ENCODE data around the gene PDE11A. TPM values are rescaled to one million over a fixed set of nuclear protein-coding genes. Genes with fewer than 3 reads are reported as not detected.

The PDE11A gene
- polyA plus RNA-seq, 2 of the 4 experiments (the other 2 are of a cell fraction): 3.6 to 5.6 TPM

GRCh38 chr2:177703159-177703558 is 369.4 kb downstream of the PDE11A start:
- ChIA-PET CTCF (interaction anchor here (1.2 kb wide), 1 partner anchor 16 kb away, joined by 3 read pairs; no protein-coding TSS in a partner anchor), POLR2A (no interaction called here)
- H3K4me2 ChIP-seq: no peak overlapping the region
- DNase-seq (ENCODE audit: low read depth in 1 of 2, low spot score in 1 of 2): no peak
- no peak overlapping the region for H3K27ac ChIP-seq
- TF ChIP-seq ZFP36 (IDR thresholded peaks at IDR 0.05; ENCODE audit: borderline replicate concordance, partially characterized antibody) (peak; percentile 21), HDAC2 (IDR thresholded peaks at IDR 0.05) (no peak)
- FAIRE-seq: no peak
- H3K4me3 ChIP-seq: no peak overlapping the region
- WGBS (ENCODE audit: missing lambda C conversion rate): 96% methylated on average over 1 of the region's 1 CpG
- ATAC-seq: no peak
- no peaks in the 10 kb centered on the region for H3K9me3 ChIP-seq
- H3K4me1 ChIP-seq: no peaks in the 10 kb centered on the region

DNA sequence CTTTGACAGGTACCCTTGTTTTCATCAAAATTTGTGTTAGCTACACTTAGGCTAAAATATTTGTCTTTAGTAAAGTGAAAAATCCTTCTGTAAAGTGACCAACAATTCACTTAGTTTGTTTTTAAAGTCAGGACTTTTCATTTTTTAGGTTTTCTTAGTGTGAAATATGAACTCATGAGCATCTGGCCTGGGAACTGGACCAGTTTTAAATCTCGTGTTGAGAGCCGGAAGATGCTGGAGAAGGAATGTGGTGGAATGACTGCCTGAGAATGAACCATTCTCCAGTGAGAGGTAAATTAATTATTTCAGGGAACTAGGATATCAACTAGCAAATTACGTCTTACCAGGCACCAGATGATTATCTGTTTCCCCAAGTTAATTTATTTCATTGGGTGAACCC is 374.3 kb downstream of the PDE11A start:
- FAIRE-seq (no peak), ATAC-seq (no peak), DNase-seq (ENCODE audit: low read depth in 1 of 2, low spot score in 1 of 2) (no peak)
- TF ChIP-seq CHD4 (IDR thresholded peaks at IDR 0.05; ENCODE audit: borderline replicate concordance) (no peak), ZFP36 (IDR thresholded peaks at IDR 0.05; ENCODE audit: borderline replicate concordance, partially characterized antibody) (no peak)
- POLR2A ChIA-PET: no interaction called here
- Histone ChIP-seq H3K4me2 (no peak overlapping the region), H3K4me1 (peaks cover 2% of the 10 kb centered on the region), H3K27ac (no peak overlapping the region), H3K9me3 (no peaks in the 10 kb centered on the region), H3K4me3 (no peak overlapping the region)
- WGBS (ENCODE audit: missing lambda C conversion rate): 74% methylated on average over 3 of the region's 3 CpGs
- CTCF ChIA-PET: interaction anchor here (1.1 to 1.5 kb wide), 2 partner anchors 9 to 26 kb away, joined by 3 read pairs; no protein-coding TSS in a partner anchor

DNA sequence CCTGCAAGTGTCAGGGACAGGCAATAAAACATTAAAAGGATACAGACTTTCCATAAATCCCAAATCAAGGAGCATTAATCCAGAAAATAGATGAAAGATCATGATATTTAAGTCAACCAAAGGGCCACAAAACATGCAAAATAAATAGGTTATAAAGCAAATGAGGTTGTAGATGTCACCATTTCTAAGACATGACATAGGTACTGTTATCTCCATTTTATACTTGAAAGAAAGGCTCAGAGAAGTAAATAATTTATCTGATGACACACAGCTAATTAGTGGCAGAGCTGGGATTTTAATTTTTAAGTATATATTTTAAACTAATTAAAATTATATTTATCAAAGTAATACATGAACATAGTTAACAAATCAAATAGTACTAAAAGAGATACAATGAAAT is 378.2 kb downstream of the PDE11A start:
- ATAC-seq (no peak), FAIRE-seq (no peak), DNase-seq (ENCODE audit: low read depth in 1 of 2, low spot score in 1 of 2) (no peak)
- Histone ChIP-seq H3K27ac (no peak overlapping the region), H3K4me2 (no peak overlapping the region), H3K4me3 (no peak overlapping the region), H3K4me1 (peaks cover 18% of the 10 kb centered on the region), H3K9me3 (no peaks in the 10 kb centered on the region)
- CTCF ChIA-PET: interaction anchor here (1.1 kb wide), 1 partner anchor 31 kb away, joined by 4 read pairs; no protein-coding TSS in a partner anchor
- no peak for TF ChIP-seq HES2 (IDR thresholded peaks at IDR 0.05)
- no peak for TF ChIP-seq PHF8 (IDR thresholded peaks at IDR 0.05; ENCODE audit: borderline replicate concordance, low read depth)
- TF ChIP-seq SREBF2 (IDR thresholded peaks at IDR 0.05): no peak
- TF ChIP-seq CBX2 (IDR thresholded peaks at IDR 0.05; ENCODE audit: borderline replicate concordance, low read depth): no peak
- TF ChIP-seq, protein P1, sequence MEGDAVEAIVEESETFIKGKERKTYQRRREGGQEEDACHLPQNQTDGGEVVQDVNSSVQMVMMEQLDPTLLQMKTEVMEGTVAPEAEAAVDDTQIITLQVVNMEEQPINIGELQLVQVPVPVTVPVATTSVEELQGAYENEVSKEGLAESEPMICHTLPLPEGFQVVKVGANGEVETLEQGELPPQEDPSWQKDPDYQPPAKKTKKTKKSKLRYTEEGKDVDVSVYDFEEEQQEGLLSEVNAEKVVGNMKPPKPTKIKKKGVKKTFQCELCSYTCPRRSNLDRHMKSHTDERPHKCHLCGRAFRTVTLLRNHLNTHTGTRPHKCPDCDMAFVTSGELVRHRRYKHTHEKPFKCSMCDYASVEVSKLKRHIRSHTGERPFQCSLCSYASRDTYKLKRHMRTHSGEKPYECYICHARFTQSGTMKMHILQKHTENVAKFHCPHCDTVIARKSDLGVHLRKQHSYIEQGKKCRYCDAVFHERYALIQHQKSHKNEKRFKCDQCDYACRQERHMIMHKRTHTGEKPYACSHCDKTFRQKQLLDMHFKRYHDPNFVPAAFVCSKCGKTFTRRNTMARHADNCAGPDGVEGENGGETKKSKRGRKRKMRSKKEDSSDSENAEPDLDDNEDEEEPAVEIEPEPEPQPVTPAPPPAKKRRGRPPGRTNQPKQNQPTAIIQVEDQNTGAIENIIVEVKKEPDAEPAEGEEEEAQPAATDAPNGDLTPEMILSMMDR (IDR thresholded peaks at IDR 0.05): no peak
- TF ChIP-seq USF2 (IDR thresholded peaks at IDR 0.05): no peak
- no peak for TF ChIP-seq CHD4 (IDR thresholded peaks at IDR 0.05; ENCODE audit: borderline replicate concordance)
- TF ChIP-seq RCOR1 (IDR thresholded peaks at IDR 0.05; ENCODE audit: low read depth, low read length): no peak
- no peak for TF ChIP-seq TP53 (CRISPR knock-in tag; IDR thresholded peaks at IDR 0.05)
- no peak for TF ChIP-seq EP300 (IDR thresholded peaks at IDR 0.05)
- no peak for TF ChIP-seq EHF (CRISPR knock-in tag; IDR thresholded peaks at IDR 0.05)
- TF ChIP-seq POLR2AphosphoS2 (conservative IDR thresholded peaks at IDR 0.05; ENCODE audit: low read length): no peak
- no peak for TF ChIP-seq ATOH8 (CRISPR knock-in tag; IDR thresholded peaks at IDR 0.05; ENCODE audit: low read depth)
- no peak for TF ChIP-seq KDM1A (IDR thresholded peaks at IDR 0.05; ENCODE audit: low read depth)
- TF ChIP-seq, protein P2, sequence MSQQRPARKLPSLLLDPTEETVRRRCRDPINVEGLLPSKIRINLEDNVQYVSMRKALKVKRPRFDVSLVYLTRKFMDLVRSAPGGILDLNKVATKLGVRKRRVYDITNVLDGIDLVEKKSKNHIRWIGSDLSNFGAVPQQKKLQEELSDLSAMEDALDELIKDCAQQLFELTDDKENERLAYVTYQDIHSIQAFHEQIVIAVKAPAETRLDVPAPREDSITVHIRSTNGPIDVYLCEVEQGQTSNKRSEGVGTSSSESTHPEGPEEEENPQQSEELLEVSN (IDR thresholded peaks at IDR 0.05; ENCODE audit: borderline replicate concordance, low read depth): no peak
- no peak for TF ChIP-seq ZFP36 (IDR thresholded peaks at IDR 0.05; ENCODE audit: borderline replicate concordance, partially characterized antibody)
- no peak for TF ChIP-seq HDAC2 (IDR thresholded peaks at IDR 0.05)
- TF ChIP-seq FOSL2 (IDR thresholded peaks at IDR 0.05): no peak
- no peak for TF ChIP-seq FOSL2 (CRISPR knock-in tag; IDR thresholded peaks at IDR 0.05)
- no peak for TF ChIP-seq HOXB13 (CRISPR knock-in tag; IDR thresholded peaks at IDR 0.05; ENCODE audit: low read depth)
- no peak for TF ChIP-seq POLR2A (IDR thresholded peaks at IDR 0.05; ENCODE audit: low read length)
- POLR2A ChIA-PET: no interaction called here

Measured in A549 (cell line).